Measurements from ENCODE around the gene DCXR.

DCXR gene

GRCh38 chr17:82037092-82037888 lies at the start of gene DCXR:
Gene DCXR, minus strand, starts transcription at chr17:82037697. Its CDS starts 15 bp downstream, at chr17:82037682.
- peak; percentile 92 to 94 (median 93) for DNase-seq (ENCODE audit: low read depth in 3 of 3)

DNA sequence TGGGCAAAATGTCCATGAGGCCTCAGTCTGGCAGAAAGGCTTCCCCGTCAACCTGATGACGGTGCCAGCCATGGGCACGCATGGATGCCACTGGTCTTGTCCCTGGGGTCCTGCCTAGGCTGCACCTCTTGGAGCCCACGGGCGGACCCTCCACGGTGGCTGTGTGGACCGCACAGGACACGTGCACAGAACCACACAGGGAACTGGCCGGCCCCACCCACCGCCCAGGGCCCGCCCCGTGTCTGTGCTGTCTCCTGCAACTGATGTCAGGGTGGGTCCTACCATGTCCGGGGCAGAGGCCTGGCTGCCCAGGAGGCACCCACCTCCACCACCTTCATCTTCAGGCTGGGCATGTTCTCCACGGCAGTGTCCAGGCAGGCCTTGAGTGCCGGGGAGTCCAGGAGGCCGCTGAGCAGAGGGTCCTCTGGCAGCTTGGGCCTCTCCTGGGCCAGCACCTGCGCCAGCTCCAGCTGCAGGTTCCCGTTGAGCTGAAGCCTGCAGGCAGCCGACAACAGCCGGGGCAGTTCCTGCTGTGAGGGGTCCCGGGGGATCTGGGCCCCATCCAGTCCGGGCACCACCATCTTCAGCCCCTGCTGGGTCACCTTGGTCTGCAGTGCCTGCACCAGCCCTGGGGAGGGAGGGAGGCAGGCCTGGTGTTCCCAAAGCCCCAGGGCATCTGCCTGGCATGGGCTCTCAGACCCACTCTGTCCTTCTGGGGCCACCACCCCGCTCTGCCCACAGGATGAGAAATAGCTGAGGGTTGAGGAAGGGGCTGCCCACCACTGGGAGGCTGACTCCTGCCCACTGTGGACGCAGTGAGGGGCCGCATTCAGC lies 48.7 kb upstream of the DCXR start:
- no peak for DNase-seq (ENCODE audit: low read depth in 3 of 3)

DNA sequence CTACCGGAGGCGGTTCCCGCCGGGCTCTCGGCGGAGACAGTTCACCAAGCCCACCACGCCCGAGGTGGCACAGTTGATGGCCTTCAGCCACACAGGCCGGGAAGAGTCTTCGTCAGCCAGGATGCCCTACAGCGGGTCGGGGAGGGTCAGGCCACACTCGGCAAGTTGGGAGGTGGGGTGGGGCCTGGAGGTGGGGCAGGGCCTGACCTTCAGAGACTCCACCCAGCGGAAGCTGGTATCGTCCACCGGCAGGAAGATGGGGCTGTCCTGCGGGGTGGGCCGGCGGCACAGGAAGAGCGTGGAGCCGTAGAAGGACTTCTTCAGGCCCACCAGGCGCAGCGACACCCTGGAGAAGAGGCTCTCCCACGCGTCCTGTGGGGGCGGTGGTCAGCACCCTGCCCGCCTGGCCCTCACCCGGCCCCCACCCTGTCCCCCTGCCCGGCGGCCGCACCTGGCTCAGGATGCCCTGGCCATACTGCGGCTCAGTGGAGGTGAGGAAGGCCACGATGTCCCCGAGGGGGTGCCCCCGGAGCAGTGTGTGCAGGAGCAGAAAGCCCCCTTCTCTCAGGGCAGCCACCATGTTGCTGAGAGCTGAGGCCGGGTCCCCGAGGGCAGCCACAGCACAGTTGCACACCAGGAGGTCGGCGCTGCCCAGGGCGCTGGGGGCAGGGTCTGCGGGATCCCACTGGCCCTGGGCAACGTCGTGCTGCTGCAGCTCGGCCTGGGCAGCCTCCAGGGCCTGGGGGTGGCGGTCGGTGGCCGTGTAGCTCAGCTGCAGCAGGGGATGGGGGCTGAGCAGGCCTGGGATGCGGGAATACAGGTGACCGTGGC lies 47.7 kb upstream of the DCXR start:
- DNase-seq (ENCODE audit: low read depth in 3 of 3): no peak

- no peak for DNase-seq (ENCODE audit: low read depth in 3 of 3)
Observed at GRCh38 chr17:82084373-82085030, 47.0 kb upstream of the DCXR start.

- no peak for DNase-seq (ENCODE audit: low read depth in 3 of 3)
Observed at GRCh38 chr17:82083533-82084359, 46.2 kb upstream of the DCXR start.

DNA sequence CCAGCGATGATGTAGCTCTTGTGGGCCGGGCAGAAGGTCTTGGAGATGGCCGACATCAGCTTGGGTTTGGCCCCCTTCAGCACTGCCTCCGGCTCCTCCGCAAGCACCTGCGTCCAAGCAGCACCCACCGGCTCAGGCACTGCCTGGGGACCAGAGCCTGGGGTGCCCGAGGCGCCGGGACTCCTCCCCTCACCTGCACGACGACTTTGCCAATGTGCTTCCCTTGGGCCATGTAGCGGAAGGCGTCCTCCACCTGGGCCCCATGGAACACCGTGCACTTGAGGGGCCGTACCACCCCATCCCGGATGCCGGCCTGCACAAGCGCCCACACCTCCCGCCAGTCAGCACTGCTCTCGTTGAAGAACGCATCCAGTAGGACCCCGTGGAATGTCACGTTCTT lies 45.5 kb upstream of the DCXR start:
- no peak for DNase-seq (ENCODE audit: low read depth in 3 of 3)

DNA sequence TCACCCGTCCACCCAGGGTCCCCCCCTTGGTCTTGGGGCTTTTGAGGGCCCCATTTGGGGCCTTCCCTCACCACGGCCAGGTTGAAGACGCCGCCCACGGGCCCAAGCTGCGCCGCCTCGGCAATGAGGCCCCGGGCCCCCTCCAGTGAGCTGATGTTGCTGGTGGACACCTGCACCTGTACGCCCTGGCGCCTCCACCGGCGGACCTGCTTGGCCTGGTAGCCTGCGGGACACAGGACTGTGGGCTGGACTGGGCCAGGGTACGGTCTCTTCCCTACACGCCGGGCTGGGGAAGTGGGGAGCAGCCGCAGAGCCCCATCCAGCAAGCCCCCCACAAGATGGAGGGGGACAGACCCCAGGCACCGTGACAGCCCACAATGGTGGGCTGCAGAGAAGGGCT lies 45.0 kb upstream of the DCXR start:
- no peak for DNase-seq (ENCODE audit: low read depth in 3 of 3)

- no peak for DNase-seq (ENCODE audit: low read depth in 3 of 3)
Observed at GRCh38 chr17:82081966-82082365, 44.5 kb upstream of the DCXR start.

- DNase-seq (ENCODE audit: low read depth in 3 of 3): no peak
Observed at GRCh38 chr17:82081546-82081945, 44.0 kb upstream of the DCXR start.

GRCh38 chr17:82080789-82081464 lies 43.4 kb upstream of the DCXR start:
- DNase-seq (ENCODE audit: low read depth in 3 of 3): no peak

DNA sequence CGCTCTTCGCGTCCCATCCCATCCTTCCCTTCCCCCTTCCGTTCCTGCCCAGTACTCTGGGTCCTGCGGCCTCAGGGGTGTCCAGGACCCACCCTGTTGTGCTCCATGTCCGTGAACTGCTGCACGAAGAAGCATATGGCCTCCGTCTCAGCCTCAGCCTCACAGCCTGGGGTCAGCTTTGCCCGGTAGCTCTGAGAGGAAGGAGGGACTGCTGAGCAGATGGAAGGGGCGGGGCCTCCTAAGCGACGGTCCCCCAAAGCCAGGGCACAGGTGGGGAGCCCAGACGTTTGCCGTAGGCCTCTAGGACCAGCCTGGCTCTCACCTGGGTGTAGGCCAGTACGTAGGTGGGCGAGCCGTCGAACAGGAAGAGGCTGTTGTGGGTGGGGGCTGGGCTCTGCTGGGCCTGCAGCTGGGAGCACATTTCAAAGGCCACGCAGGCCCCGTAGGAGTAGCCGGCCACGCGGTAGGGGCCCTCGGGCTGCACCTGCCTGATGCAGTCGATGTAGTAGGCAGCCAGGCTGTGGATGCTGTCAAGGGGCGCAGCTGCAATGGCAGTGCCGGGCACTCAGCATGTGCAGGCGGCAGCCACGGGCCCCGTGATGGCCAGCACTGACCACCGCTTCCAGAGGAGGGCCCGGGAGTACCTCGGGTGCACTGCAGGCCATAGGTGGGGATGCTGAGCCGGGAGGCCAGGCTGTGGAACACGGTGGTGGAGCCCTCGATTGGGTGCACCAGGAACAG lies 42.7 kb upstream of the DCXR start:
- DNase-seq (ENCODE audit: low read depth in 3 of 3): no peak

GRCh38 chr17:82079001-82079677 lies 41.6 kb upstream of the DCXR start:
- no peak for DNase-seq (ENCODE audit: low read depth in 3 of 3)

DNA sequence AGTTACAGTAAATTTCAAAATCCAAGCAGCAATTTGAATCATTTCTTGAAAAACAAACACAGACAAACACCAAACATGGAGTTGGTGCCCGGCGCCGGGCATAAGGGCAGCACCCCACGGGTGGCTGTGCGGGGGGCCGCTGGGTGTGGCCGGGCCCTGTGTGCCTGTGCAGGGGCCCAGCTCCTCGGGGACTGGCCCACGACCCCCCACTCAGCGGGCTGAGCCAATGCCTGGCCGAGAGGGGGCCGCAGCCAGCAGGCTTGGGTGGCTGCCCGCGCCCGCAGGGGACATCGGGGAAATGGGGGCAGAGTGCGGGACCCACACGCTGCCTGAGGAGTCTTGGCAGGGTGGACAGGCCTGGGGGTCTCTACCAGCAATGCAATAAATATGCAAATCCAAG lies 40.9 kb upstream of the DCXR start:
- no peak for DNase-seq (ENCODE audit: low read depth in 3 of 3)

DNA sequence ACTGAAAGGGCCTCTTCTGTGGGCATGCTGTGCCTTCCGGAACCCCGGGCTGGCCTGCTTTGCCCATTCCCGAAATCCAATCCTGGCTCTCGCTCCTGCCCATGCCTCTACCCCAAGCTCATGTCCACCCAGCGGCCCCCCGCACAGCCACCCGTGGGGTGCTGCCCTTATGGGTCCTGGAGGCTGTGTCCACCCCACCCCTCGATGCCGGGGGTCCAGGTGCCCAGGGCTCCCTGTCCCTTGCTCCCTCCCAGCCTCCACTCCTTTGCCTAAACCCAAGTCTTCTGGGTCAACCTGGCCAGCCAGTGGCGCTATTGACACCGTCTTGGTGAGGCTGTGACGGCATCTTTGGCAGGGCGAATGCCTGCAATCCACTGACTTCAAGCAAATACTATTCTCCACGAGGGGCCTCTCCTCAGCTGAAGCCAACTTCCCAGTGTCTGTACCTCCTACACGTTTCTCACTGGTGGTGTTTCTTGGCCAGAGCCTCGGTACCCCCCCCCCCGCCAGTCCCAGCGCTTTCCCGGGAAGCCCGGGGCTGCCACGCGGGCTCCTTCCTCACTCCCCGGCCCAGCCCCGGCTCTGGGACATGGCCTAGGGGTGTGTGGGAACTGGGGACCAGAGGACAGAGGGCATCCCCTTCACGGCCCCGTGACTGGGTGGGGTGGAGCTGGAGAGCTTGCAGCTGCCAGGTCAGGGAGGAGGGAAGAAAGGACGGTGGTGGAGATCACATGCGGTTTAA lies 40.3 kb upstream of the DCXR start:
- no peak for DNase-seq (ENCODE audit: low read depth in 3 of 3)

GRCh38 chr17:82076785-82077591 lies 39.5 kb upstream of the DCXR start:
- no peak for DNase-seq (ENCODE audit: low read depth in 3 of 3)

- DNase-seq (ENCODE audit: low read depth in 3 of 3): no peak
Observed at GRCh38 chr17:82076018-82076784, 38.7 kb upstream of the DCXR start.

All from stimulated activated CD4-positive, alpha-beta T cell treated with anti-CD3 and anti-CD28 coated beads, TNF-alpha, amount 100 ng/mL, for 48 hours (primary cell).